ENCODE measurements around the gene ME3. TPM values are rescaled to one million over a fixed set of nuclear protein-coding genes. Genes with fewer than 3 reads are reported as not detected.

Gene ME3
- total and polyA plus RNA-seq, 4 donors, result 7.4 to 38.7 (median 21.2) TPM

GRCh38 chr11:86515297-86516094 lies 156.9 kb downstream of the ME3 start:
- H3K9me3 ChIP-seq (ENCODE audit: control insufficient read depth in 4 of 4, insufficient read depth in 3 of 4, low read length in 3 of 4), result no peaks in the 10 kb centered on the region
- no peak overlapping the region for H3K9ac ChIP-seq (ENCODE audit: insufficient read depth in 1 of 2, low read length in 2 of 2)
- no peaks in the 10 kb centered on the region for H3K36me3 ChIP-seq (ENCODE audit: control insufficient read depth in 4 of 4, insufficient read depth in 4 of 4, low read length in 4 of 4)
- H3K27me3 ChIP-seq (ENCODE audit: control insufficient read depth in 3 of 3, insufficient read depth in 3 of 3, low read length in 2 of 3), result no peaks in the 10 kb centered on the region
- H3K4me1 ChIP-seq (ENCODE audit: control insufficient read depth in 5 of 5, insufficient read depth in 5 of 5, low read length in 5 of 5), result peaks cover 9 to 29% (median 12%) of the 10 kb centered on the region in 5 donors
- no peak for ATAC-seq (ENCODE audit: insufficient read depth, low FRiP score)
- no peak overlapping the region for H3K4me3 ChIP-seq
- peak in 1 of 3 donors; percentile 44 for DNase-seq
- H3K27ac ChIP-seq (ENCODE audit: low read depth in 1 of 2, low read length in 1 of 2), result peak overlapping the region in 1 of 2 donors; percentile 21
- WGBS, 2 donors, result 57 to 83% methylated on average over 7 of the region's 7 CpGs
- TF ChIP-seq, protein P1, sequence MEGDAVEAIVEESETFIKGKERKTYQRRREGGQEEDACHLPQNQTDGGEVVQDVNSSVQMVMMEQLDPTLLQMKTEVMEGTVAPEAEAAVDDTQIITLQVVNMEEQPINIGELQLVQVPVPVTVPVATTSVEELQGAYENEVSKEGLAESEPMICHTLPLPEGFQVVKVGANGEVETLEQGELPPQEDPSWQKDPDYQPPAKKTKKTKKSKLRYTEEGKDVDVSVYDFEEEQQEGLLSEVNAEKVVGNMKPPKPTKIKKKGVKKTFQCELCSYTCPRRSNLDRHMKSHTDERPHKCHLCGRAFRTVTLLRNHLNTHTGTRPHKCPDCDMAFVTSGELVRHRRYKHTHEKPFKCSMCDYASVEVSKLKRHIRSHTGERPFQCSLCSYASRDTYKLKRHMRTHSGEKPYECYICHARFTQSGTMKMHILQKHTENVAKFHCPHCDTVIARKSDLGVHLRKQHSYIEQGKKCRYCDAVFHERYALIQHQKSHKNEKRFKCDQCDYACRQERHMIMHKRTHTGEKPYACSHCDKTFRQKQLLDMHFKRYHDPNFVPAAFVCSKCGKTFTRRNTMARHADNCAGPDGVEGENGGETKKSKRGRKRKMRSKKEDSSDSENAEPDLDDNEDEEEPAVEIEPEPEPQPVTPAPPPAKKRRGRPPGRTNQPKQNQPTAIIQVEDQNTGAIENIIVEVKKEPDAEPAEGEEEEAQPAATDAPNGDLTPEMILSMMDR (IDR thresholded peaks at IDR 0.05; ENCODE audit: control extremely low read depth, extremely low read depth), result no peak

- TF ChIP-seq, protein P1 (IDR thresholded peaks at IDR 0.05; ENCODE audit: control extremely low read depth, extremely low read depth), result no peak
- H3K4me3 ChIP-seq, result no peak overlapping the region
- no peak for ATAC-seq (ENCODE audit: insufficient read depth, low FRiP score)
Measured at GRCh38 chr11:86514453-86514852, 158.0 kb downstream of the ME3 start.

DNA sequence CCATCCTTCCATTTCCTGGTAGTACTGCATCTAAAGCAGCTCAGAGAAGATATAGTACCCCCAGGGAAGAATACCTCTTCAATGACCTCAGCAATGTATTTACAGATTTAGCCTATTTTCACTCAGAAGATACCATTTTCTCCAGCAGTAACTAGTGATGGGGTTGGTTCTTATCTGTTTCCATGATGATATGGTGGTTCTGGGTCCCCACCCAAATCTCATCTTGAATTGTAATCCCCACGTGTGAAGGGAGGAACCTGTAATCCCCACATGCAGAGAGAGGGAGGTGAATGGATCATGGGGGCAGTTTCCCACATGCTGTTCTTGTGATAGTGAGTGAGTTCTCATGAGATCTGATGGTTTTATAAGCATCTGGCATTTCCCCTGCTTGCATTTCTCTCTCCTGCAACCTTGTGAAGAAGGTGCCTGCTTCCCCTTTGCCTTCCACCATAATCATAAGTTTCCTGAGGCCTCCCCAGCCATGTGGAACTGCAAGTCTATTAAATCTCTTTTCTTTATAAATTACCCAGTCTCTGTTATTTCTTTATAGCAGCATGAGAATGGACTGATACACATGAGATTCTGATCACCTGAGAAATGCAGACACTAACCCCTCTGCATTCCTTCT lies 158.6 kb downstream of the ME3 start:
- 71 to 73% methylated on average over 1 of the region's 1 CpG for WGBS, 2 donors
- Histone ChIP-seq H3K27me3 (ENCODE audit: control insufficient read depth in 3 of 3, insufficient read depth in 3 of 3, low read length in 2 of 3) (no peaks in the 10 kb centered on the region), H3K36me3 (ENCODE audit: control insufficient read depth in 4 of 4, insufficient read depth in 4 of 4, low read length in 4 of 4) (no peaks in the 10 kb centered on the region), H3K9me3 (ENCODE audit: control insufficient read depth in 4 of 4, insufficient read depth in 3 of 4, low read length in 3 of 4) (no peaks in the 10 kb centered on the region), H3K4me1 (ENCODE audit: control insufficient read depth in 5 of 5, insufficient read depth in 5 of 5, low read length in 5 of 5) (peaks cover 0 to 20% (median 5%) of the 10 kb centered on the region in 5 donors), H3K27ac (ENCODE audit: low read depth in 1 of 2, low read length in 1 of 2) (no peak overlapping the region), H3K9ac (ENCODE audit: insufficient read depth in 1 of 2, low read length in 2 of 2) (no peak overlapping the region), H3K4me3 (no peak overlapping the region)
- ATAC-seq (ENCODE audit: insufficient read depth, low FRiP score) (no peak), DNase-seq (no peak)
- TF ChIP-seq, protein P1 (IDR thresholded peaks at IDR 0.05; ENCODE audit: control extremely low read depth, extremely low read depth), result no peak

More at GRCh38 chr11:86514453-86514852, 158.0 kb downstream of the ME3 start:
- no peak for DNase-seq
- Histone ChIP-seq H3K9ac (ENCODE audit: insufficient read depth in 1 of 2, low read length in 2 of 2) (no peak overlapping the region), H3K27me3 (ENCODE audit: control insufficient read depth in 3 of 3, insufficient read depth in 3 of 3, low read length in 2 of 3) (no peaks in the 10 kb centered on the region), H3K27ac (ENCODE audit: low read depth in 1 of 2, low read length in 1 of 2) (no peak overlapping the region), H3K9me3 (ENCODE audit: control insufficient read depth in 4 of 4, insufficient read depth in 3 of 4, low read length in 3 of 4) (no peaks in the 10 kb centered on the region), H3K36me3 (ENCODE audit: control insufficient read depth in 4 of 4, insufficient read depth in 4 of 4, low read length in 4 of 4) (no peaks in the 10 kb centered on the region), H3K4me1 (ENCODE audit: control insufficient read depth in 5 of 5, insufficient read depth in 5 of 5, low read length in 5 of 5) (peaks cover 4 to 25% (median 6%) of the 10 kb centered on the region in 5 donors)
- WGBS, 2 donors, result 60 to 69% methylated on average over 1 of the region's 1 CpG
